CD4-positive, alpha-beta T cell treated with Interleukin-4 for 4 hours (primary cell): ENCODE data around the gene MTOR.
"Not testable (repeated sequence)": the region's sequence is repeated elsewhere in the genome, so short reads cannot be mapped to it uniquely, and the experiment has no call there.

ENCODE experiments used
- DNase-seq: peaks from one replicate; pipeline ENCODE4 v3.0.0-alpha.2; 2020

The MTOR gene

GRCh38 chr1:11144570-11145256, 117.6 kb downstream of the MTOR start:
- DNase-seq: no peak

GRCh38 chr1:11143907-11144306, 118.4 kb downstream of the MTOR start:
- no peak for DNase-seq

GRCh38 chr1:11143401-11143800, 119.0 kb downstream of the MTOR start:
- DNase-seq: no peak

DNA sequence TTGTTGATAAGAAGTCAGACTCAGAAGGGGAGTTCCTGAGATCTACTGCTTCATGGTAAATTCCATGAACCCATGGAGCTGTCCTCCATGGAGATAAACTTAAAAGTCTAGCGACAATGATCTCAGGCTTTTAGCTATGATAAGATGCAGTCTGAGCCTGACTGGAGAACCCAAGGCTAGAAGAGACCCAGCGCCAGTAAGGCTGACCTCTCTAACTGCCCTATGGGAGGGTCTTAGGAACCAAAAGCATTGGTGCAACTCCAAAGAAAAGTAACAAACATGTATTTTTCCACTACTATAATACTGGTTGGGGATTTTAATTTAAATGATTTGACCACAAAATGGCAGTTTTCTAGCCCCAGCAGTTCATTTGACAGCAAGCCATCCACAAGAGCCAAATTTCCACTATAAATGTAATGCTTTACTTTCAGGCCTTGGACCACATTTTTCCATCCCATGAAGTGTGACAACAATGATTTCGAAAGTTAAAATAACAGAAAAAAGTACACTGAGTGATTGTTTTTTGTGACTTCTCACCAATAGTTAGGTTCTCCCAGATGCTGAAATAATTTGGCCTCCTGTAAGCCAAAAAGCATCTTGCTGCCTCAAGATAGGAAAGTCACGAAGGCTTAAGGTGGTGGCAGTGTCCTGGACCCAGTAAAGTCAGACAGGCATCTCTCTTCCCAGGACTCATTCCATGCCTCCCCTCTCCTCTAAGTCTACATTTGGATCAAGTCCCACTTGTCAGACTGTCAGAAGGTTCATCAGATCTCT, 119.5 kb downstream of the MTOR start:
- no peak for DNase-seq

GRCh38 chr1:11138952-11139351, 123.4 kb downstream of the MTOR start:
- DNase-seq: no peak

GRCh38 chr1:11138029-11138428, 124.3 kb downstream of the MTOR start:
- no peak for DNase-seq

GRCh38 chr1:11134898-11135266, 127.5 kb downstream of the MTOR start:
- DNase-seq: no peak

DNA sequence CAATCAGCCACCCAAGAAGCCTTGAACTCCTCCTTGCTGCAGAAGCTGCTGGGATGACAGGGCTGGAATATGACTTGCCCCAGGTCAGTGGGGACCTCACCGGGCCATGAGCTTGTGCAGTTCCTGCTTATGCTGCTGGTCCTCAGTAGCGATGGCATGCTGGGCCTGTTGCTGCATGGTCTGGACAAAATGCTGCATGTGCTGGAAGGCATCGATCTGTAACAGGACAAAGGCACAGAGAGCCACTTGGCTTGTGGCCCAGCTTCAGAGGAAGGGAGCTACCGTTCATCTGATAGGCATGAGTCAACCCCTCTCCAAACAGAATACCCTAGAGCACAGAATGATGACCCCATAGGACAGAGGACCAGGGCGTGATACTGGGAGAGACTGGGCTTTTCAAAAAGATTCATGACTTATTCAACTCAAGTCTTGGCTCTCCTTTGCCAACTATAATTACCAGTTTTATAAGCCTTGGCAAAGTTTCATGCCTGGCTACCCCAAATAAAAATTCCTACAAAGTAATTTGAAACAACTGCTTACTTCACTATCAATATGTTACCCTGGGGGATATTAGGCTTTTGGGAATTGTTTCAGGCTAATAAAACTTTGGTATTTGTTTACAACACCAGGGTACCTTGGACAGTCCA, 128.0 kb downstream of the MTOR start:
- no peak for DNase-seq

GRCh38 chr1:11132563-11133293, 129.6 kb downstream of the MTOR start:
- DNase-seq: no peak

GRCh38 chr1:11131816-11132215, 130.5 kb downstream of the MTOR start:
- no peak for DNase-seq

DNA sequence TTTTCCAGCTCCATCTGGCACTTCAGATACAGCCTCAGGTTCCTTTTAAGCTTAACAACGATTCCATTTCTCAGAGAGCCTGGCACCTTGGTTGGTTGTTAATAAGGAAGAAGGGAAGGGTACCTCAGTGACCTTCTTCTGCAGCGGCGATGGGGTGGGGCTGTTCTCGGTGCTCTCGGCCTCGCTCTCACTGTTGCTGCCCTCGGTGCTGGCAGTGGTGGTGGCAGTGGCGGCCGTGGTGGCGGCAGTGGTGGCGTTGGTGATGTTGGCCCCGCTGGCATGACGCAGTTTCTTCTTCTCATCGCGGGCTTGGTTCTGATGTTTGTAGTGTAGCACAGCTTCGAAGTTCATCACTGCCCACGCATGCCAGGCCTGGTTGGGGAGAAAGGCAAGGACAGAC, 131.9 kb downstream of the MTOR start:
- DNase-seq: no peak

DNA sequence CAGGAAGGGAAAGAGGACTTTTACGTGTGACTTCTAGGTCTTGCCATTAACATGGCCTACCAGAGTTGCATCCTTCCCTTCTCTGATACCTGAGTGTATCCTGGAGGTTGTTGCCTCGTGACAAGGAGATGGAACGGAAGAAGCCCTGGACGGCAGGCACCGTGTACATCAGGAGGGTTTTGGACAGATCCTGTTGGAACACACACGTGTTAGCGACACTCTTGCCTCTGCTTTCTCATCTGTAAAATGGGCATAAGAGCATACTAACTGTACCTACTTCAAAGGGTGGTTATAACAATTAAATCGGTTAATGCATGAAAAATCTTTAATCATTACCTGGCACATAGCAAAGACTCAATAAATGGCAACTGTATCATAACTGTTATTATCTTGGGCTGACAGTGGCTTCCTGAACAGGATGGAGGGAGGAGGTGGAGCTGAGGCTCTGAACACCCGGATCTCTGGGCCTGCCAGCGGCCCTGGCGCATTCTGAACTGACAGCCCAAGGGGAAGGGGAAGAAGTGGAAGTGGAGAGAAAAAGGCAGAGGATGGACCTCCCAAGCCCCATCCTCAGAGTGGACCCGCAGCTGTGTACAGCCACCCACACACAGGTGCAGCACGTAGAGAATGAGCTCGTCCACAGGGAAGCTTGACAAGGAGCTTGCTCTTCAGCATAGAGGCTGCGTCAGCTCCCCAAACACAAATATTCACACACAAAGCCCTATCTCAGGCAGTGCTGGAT, 132.5 kb downstream of the MTOR start:
- DNase-seq: no peak

- DNase-seq: no peak
These were observed 135.8 kb downstream of the MTOR start for GRCh38 chr1:11126569-11126968.

GRCh38 chr1:11125931-11126330, 136.4 kb downstream of the MTOR start:
- DNase-seq: no peak

DNA sequence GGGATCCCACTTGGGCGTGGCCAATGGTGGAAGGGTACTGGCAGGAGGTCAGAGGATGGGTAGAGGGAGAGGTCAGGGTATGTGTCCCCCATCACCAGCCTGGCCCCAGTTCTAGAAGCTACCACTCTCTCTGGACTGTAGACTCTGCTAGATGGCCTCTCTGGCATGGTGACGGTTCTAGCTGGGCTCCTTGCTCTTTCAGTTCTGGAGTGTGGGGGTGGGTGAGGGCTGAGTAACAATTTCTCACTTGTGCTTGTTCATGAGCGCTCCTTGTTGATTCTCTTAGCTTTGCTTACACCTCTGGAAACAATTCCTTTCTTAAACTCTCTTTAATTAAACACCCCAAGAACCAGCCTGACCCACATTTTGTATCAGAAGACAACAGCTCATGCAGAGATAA, 137.4 kb downstream of the MTOR start:
- no peak for DNase-seq

DNA sequence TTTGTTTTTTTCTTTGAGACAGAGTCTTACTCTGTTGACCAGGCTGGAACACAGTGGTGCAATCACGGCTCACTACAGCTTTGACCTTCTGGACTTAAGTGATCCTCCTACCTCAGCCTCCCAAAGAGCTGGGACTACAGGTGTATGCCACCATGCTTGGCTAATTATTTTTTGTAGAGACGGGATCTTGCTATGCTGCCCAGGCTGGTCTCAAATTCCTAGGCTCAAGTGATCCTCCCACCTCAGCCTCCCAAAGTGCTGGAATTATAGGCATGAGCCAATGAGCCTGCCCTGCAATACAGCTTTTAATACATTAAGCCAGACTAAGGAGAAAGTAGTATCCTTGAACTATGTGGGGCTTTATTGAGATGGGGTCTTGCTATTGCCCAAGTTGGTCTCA, 146.0 kb downstream of the MTOR start:
- DNase-seq: no peak

DNA sequence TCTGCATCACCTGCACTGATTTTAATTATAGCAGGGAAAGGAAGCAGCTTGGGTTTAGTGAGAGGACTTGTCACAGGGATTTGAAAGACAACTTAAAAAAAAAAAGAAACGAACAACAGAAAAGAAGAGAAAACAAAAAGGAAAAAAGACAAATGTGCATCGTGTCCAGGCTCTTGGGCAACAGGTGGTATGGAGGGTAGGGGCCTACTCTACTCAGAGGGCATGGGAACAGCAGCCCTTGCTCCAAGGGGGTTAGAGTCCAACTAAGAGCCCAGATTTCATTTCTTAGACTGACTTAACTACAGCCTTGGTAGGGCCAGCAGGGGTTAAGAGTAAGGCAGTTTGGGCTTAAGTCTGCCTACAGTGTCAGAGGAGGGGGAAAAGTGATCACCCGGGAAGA, 147.4 kb downstream of the MTOR start:
- no peak for DNase-seq

GRCh38 chr1:11109047-11109760, 153.1 kb downstream of the MTOR start:
- DNase-seq: no peak

- no peak for DNase-seq
These were observed 154.8 kb downstream of the MTOR start for GRCh38 chr1:11107599-11107998.

- no peak for DNase-seq
These were observed 156.8 kb downstream of the MTOR start for GRCh38 chr1:11105586-11105985.

- DNase-seq: no peak
These were observed 161.0 kb downstream of the MTOR start for GRCh38 chr1:11101347-11101746.

GRCh38 chr1:11100806-11101205, 161.5 kb downstream of the MTOR start:
- DNase-seq: not testable (repeated sequence)
